ENCODE results near the gene PICALM. TPM values are rescaled to one million over a fixed set of nuclear protein-coding genes. Genes with fewer than 3 reads are reported as not detected.

Gene PICALM
- total and polyA plus RNA-seq, 2 donors (not counting 1 experiment from before 2014, with no cell fraction given) = 48.4 to 165 TPM

DNA sequence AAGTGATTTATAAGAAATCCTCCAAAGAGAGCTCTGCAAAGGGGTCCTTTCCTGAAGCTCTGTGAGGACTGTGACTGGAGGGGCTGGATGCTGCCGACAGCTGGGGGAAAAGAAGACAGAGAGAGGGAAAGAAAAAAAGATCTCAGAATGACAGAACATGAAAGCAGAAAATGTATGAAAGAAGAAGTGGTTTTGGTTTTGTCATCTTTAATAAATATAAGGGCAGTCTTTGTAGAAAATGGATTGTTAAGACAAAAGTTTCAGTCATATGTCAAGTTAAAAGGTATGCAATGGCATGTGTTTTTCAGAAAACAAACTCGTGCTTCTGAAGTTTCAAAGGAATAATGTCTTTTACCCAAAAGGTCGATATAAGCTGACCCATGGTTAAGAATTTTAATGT lies 108.2 kb downstream of the PICALM start:
- Histone ChIP-seq H3K79me2 (ENCODE audit: control insufficient read depth, insufficient read depth, low read length) (no peaks in the 10 kb centered on the region), H4K20me1 (ENCODE audit: control insufficient read depth, insufficient read depth, low read length, poor library complexity, severe bottlenecking) (peaks cover 27% of the 10 kb centered on the region), H3K4me1 (ENCODE audit: control insufficient read depth in 2 of 2, insufficient read depth in 2 of 2, low read length in 2 of 2) (no peaks in the 10 kb centered on the region), H3K9ac (ENCODE audit: low read length) (no peak overlapping the region), H3K36me3 (replicated peaks in 1 of 2; ENCODE audit: control extremely low read depth in 1 of 2, control insufficient read depth in 1 of 2, extremely low read depth in 1 of 2, insufficient read depth in 2 of 2, low read length in 1 of 2) (peaks cover 0 to 74% of the 10 kb centered on the region in 2 experiments), H3K4me3 (ENCODE audit: control extremely low read depth in 1 of 5, extremely low read depth in 1 of 5, insufficient read depth in 1 of 5, low read depth in 2 of 5, low read length in 4 of 5) (no peak overlapping the region), H2AFZ (ENCODE audit: insufficient read depth, low read depth, low read length, poor library complexity, severe bottlenecking) (no peak overlapping the region), H3K27me3 (replicated peaks in 1 of 4; ENCODE audit: control extremely low read depth in 1 of 4, control insufficient read depth in 3 of 4, insufficient read depth in 4 of 4, low read length in 3 of 4) (no peaks in the 10 kb centered on the region), H3K27ac (ENCODE audit: low read length in 2 of 2) (peak overlapping the region in 1 of 2 donors; percentile 17), H3K4me2 (replicated peaks; ENCODE audit: low read depth, low read length, poor library complexity, severe bottlenecking) (no peak overlapping the region), H3K9me3 (ENCODE audit: control extremely low read depth in 1 of 3, control insufficient read depth in 2 of 3, insufficient read depth in 1 of 3, low read length in 2 of 3) (no peaks in the 10 kb centered on the region)
- Mint-ChIP-seq H3K4me1 (no peaks in the 10 kb centered on the region), H3K4me3 (no peak overlapping the region), H3K27me3 (no peaks in the 10 kb centered on the region), H3K27ac (no peak overlapping the region), H3K9me3 (ENCODE audit: insufficient read depth) (no peaks in the 10 kb centered on the region)
- intact Hi-C loops (cut with micrococcal nuclease) = no loop called here
- no peak for ATAC-seq (ENCODE audit: low read depth)
- no peak for DNase-seq
- TF ChIP-seq CTCF (IDR thresholded peaks at IDR 0.05) (no peak), EZH2 (IDR thresholded peaks at IDR 0.05; ENCODE audit: borderline replicate concordance, insufficient read depth, low read depth, low read length, poor library complexity, severe bottlenecking) (no peak)
- CTCF ChIA-PET = interaction anchor here (1.3 kb wide), 1 partner anchor 331 kb away, joined by 7 read pairs; no protein-coding TSS in a partner anchor
- POLR2A ChIA-PET = no interaction called here
- 66% methylated on average over 2 of the region's 3 CpGs for WGBS (ENCODE audit: insufficient coverage)

DNA sequence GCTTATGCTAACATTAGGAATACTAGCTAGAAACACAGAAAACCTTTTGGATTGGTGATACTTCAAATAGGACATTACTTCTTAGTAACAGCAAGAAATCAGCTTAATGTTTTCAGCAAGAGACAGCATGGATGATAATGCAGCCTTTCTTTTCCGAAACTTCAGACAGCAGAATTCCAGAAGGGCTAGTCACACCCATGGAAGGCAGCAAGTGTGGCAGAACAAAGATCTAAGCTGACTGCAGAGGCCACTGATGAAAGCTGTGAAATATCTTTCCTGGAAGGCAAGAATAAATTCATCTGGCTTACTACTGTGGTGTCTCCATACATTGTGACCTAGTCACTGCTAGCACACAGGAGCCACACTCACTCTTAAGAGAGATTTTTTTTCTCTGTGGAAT lies 113.4 kb downstream of the PICALM start:
- ChIA-PET CTCF (interaction anchor here (0.7 kb wide), 1 partner anchor 9 kb away, joined by 3 read pairs; no protein-coding TSS in a partner anchor), POLR2A (no interaction called here)
- H2AFZ ChIP-seq (ENCODE audit: insufficient read depth, low read depth, low read length, poor library complexity, severe bottlenecking) = no peak overlapping the region
- no peak overlapping the region for H3K27ac ChIP-seq (ENCODE audit: low read length in 2 of 2)
- H3K27me3 ChIP-seq (replicated peaks in 1 of 4; ENCODE audit: control extremely low read depth in 1 of 4, control insufficient read depth in 3 of 4, insufficient read depth in 4 of 4, low read length in 3 of 4) = no peaks in the 10 kb centered on the region
- no peak overlapping the region for H3K27ac Mint-ChIP-seq
- WGBS (ENCODE audit: insufficient coverage) = 100% methylated on average over 1 of the region's 1 CpG
- DNase-seq (no peak), ATAC-seq (ENCODE audit: low read depth) (no peak)
- H3K36me3 ChIP-seq (replicated peaks in 1 of 2; ENCODE audit: control extremely low read depth in 1 of 2, control insufficient read depth in 1 of 2, extremely low read depth in 1 of 2, insufficient read depth in 2 of 2, low read length in 1 of 2) = peaks cover 4 to 40% of the 10 kb centered on the region in 2 experiments
- no peak overlapping the region for H3K4me2 ChIP-seq (replicated peaks; ENCODE audit: low read depth, low read length, poor library complexity, severe bottlenecking)
- no peak overlapping the region for H3K4me3 ChIP-seq (ENCODE audit: control extremely low read depth in 1 of 5, extremely low read depth in 1 of 5, insufficient read depth in 1 of 5, low read depth in 2 of 5, low read length in 4 of 5)
- intact Hi-C loops (cut with micrococcal nuclease) = no loop called here
- H4K20me1 ChIP-seq (ENCODE audit: control insufficient read depth, insufficient read depth, low read length, poor library complexity, severe bottlenecking) = peaks cover 10% of the 10 kb centered on the region
- peaks cover 5% of the 10 kb centered on the region for H3K9me3 Mint-ChIP-seq (ENCODE audit: insufficient read depth)
- TF ChIP-seq EZH2 (IDR thresholded peaks at IDR 0.05; ENCODE audit: borderline replicate concordance, insufficient read depth, low read depth, low read length, poor library complexity, severe bottlenecking) (no peak), CTCF (IDR thresholded peaks at IDR 0.05) (no peak)
- H3K27me3 Mint-ChIP-seq = no peaks in the 10 kb centered on the region
- no peak overlapping the region for H3K9ac ChIP-seq (ENCODE audit: low read length)
- no peaks in the 10 kb centered on the region for H3K79me2 ChIP-seq (ENCODE audit: control insufficient read depth, insufficient read depth, low read length)
- peaks cover 0 to 3% (median 0%) of the 10 kb centered on the region in 3 donors for H3K9me3 ChIP-seq (ENCODE audit: control extremely low read depth in 1 of 3, control insufficient read depth in 2 of 3, insufficient read depth in 1 of 3, low read length in 2 of 3)
- H3K4me1 Mint-ChIP-seq = no peaks in the 10 kb centered on the region
- no peak overlapping the region for H3K4me3 Mint-ChIP-seq
- no peaks in the 10 kb centered on the region for H3K4me1 ChIP-seq (ENCODE audit: control insufficient read depth in 2 of 2, insufficient read depth in 2 of 2, low read length in 2 of 2)

All from B cell (primary cell).